Smooth muscle cell (in vitro differentiated cells): ENCODE results near the gene MXRA8. TPM values are rescaled to one million over a fixed set of nuclear protein-coding genes. Genes with fewer than 3 reads are reported as not detected.
A peak's percentile ranks its signal among the peaks of the same experiment; 100 is the strongest.

Experiments
- DNase-seq: peaks from one replicate; lab custom pipeline; 2025; ENCODE audit not compliant: unreplicated experiment; lab: John Stamatoyannopoulos, UW
- H2AFZ ChIP-seq: fragments of 200-600 bp; sonication (generic); 2 replicates; pipeline ENCODE4 v1.6.0; 2016; ENCODE audit warnings: antibody characterized with exemption, low read depth, mild to moderate bottlenecking
- H3F3A ChIP-seq: fragments of 200-600 bp; sonication (generic); 2 replicates; pipeline ENCODE4 v1.6.0; 2017; ENCODE audit warnings: antibody characterized with exemption, low read depth
- H3K27ac ChIP-seq: fragments of 200-600 bp; sonication (generic); 2 replicates; pipeline ENCODE4 v1.5.1; 2016; ENCODE audit warnings: low read depth, mild to moderate bottlenecking
- H3K27me3 ChIP-seq: fragments of 200-600 bp; sonication (generic); 2 replicates; pipeline ENCODE4 v1.6.1; 2016; ENCODE audit warnings: low read depth, mild to moderate bottlenecking
- H3K36me3 ChIP-seq: fragments of 200-600 bp; sonication (generic); 2 replicates; pipeline ENCODE4 v1.5.1; 2016; ENCODE audit warnings: low read depth
- H3K4me1 ChIP-seq: fragments of 200-600 bp; sonication (generic); 2 replicates; pipeline ENCODE4 v1.5.1; 2016; ENCODE audit warnings: low read depth
- H3K4me2 ChIP-seq: fragments of 200-600 bp; sonication (generic); 2 replicates; pipeline ENCODE4 v1.6.0; 2016; ENCODE audit warnings: mild to moderate bottlenecking
- H3K4me3 ChIP-seq: fragments of 200-600 bp; sonication (generic); 2 replicates; pipeline ENCODE4 v1.5.1; 2016; ENCODE audit warnings: mild to moderate bottlenecking
- H3K79me2 ChIP-seq: fragments of 200-600 bp; sonication (generic); 2 replicates; pipeline ENCODE4 v1.6.0; 2016; ENCODE audit warnings: low read depth, mild to moderate bottlenecking
- H3K9ac ChIP-seq: fragments of 200-600 bp; sonication (generic); 2 replicates; pipeline ENCODE4 v1.6.0; 2016; ENCODE audit warnings: low read depth
- H3K9me3 ChIP-seq: fragments of 200-600 bp; sonication (generic); replicated peaks from 2 replicates; pipeline ENCODE4 v1.5.1; 2016; ENCODE audit warnings: low read depth
- H4K20me1 ChIP-seq: fragments of 200-600 bp; sonication (generic); 2 replicates; pipeline ENCODE4 v1.6.0; 2016; ENCODE audit warnings: low read depth
- CTCF ChIP-seq: fragments of 200-600 bp; sonication (generic); IDR thresholded peaks from 2 replicates; pipeline ENCODE4 v1.5.1; 2017; ENCODE audit warnings: borderline replicate concordance, mild to moderate bottlenecking, antibody characterized with exemption; ENCODE audit not compliant: insufficient read depth, poor library complexity, severe bottlenecking
- WGBS: methylation state at CpG from one replicate; pipeline ENCODE4 v1.1.7; 2016; ENCODE audit warnings: low lambda C conversion rate; 5-methylcytosine and 5-hydroxymethylcytosine counted together
- polyA plus RNA-seq: library from polyadenylated mRNA; unstranded; fragments of >200 nt; fragmentation: Nextera tagmentation; extraction: Ambion mirVana; gene quantifications from 2 replicates; pipeline ENCODE4 v1.2.1, GENCODE V29; 2016
- total RNA-seq: library from RNA; depleted of rRNA; stranded (reverse); fragments of >200 nt; gene quantifications from 2 replicates; pipeline ENCODE4 v1.2.3, GENCODE V29; 2014

The MXRA8 gene
- total and polyA plus RNA-seq, 2 experiments from 2014 or later = 266 to 597 TPM

GRCh38 chr1:1401457-1402010 is 43.2 kb upstream of the MXRA8 start:
- no peak overlapping the region for H3K4me3 ChIP-seq

GRCh38 chr1:1400576-1401456 is 42.5 kb upstream of the MXRA8 start:
- WGBS = 93% methylated on average over 22 of the region's 22 CpGs
- Histone ChIP-seq H3K27ac (peak overlapping the region; percentile 80), H3K4me2 (peak overlapping the region; percentile 99), H4K20me1 (peaks cover under 1% of the 10 kb centered on the region), H2AFZ (no peak overlapping the region), H3K79me2 (peaks cover 67% of the 10 kb centered on the region), H3K36me3 (no peaks in the 10 kb centered on the region), H3K4me1 (peaks cover 7% of the 10 kb centered on the region), H3K9ac (peak overlapping the region; percentile 91), H3K9me3 (no peaks in the 10 kb centered on the region), H3K27me3 (no peaks in the 10 kb centered on the region), H3F3A (peaks cover 23% of the 10 kb centered on the region), H3K4me3 (peak overlapping the region; percentile 97)
- DNase-seq = no peak
- TF ChIP-seq CTCF = no peak

More at GRCh38 chr1:1401457-1402010, 43.2 kb upstream of the MXRA8 start:
- H3K4me1 ChIP-seq = peaks cover 11% of the 10 kb centered on the region
- no peak for DNase-seq
- H3K36me3 ChIP-seq = no peaks in the 10 kb centered on the region
- no peaks in the 10 kb centered on the region for H4K20me1 ChIP-seq
- H3K9ac ChIP-seq = no peak overlapping the region
- WGBS = over 99% methylated on average over 7 of the region's 7 CpGs
- no peaks in the 10 kb centered on the region for H3K9me3 ChIP-seq
- H3K27ac ChIP-seq = no peak overlapping the region
- H3F3A ChIP-seq = peaks cover 23% of the 10 kb centered on the region
- H3K79me2 ChIP-seq = peaks cover 67% of the 10 kb centered on the region
- no peak overlapping the region for H3K4me2 ChIP-seq
- no peaks in the 10 kb centered on the region for H3K27me3 ChIP-seq
- TF ChIP-seq CTCF = no peak
- H2AFZ ChIP-seq = no peak overlapping the region

GRCh38 chr1:1399872-1400575 is 41.7 kb upstream of the MXRA8 start:
- peak overlapping the region; percentile 97 for H3K4me3 ChIP-seq
- no peaks in the 10 kb centered on the region for H3K27me3 ChIP-seq
- H3K9me3 ChIP-seq = no peaks in the 10 kb centered on the region
- H3K4me1 ChIP-seq = peaks cover 7% of the 10 kb centered on the region
- peak overlapping the region; percentile 99 for H3K4me2 ChIP-seq
- peaks cover 7% of the 10 kb centered on the region for H4K20me1 ChIP-seq
- no peak for TF ChIP-seq CTCF
- DNase-seq = no peak
- peaks cover 23% of the 10 kb centered on the region for H3F3A ChIP-seq
- H3K79me2 ChIP-seq = peaks cover 67% of the 10 kb centered on the region
- H3K9ac ChIP-seq = peak overlapping the region; percentile 91
- peak overlapping the region; percentile 1 for H2AFZ ChIP-seq
- no peaks in the 10 kb centered on the region for H3K36me3 ChIP-seq
- WGBS = 10% methylated on average over 34 of the region's 34 CpGs
- H3K27ac ChIP-seq = peak overlapping the region; percentile 80
